HG03139 (cell line): ENCODE measurements around the gene HTD2.

Experiments used
- ATAC-seq: cut with Tn5 transposase; IDR thresholded peaks from one replicate; pipeline ENCODE4 v1.9.1; 2021; ENCODE audit not compliant: unreplicated experiment

Gene HTD2

GRCh38 chr3:58291671-58292338, 14.5 kb upstream of the HTD2 start:
- ATAC-seq, result no peak

- ATAC-seq, result no peak
Measured at GRCh38 chr3:58292866-58293265, 13.5 kb upstream of the HTD2 start.

GRCh38 chr3:58293516-58293915, 12.8 kb upstream of the HTD2 start:
- no peak for ATAC-seq

- ATAC-seq, result no peak
Measured at GRCh38 chr3:58296269-58296668, 10.1 kb upstream of the HTD2 start.

- ATAC-seq, result no peak
Measured at GRCh38 chr3:58296843-58297242, 9.5 kb upstream of the HTD2 start.

- no peak for ATAC-seq
Measured at GRCh38 chr3:58298190-58298589, 8.1 kb upstream of the HTD2 start.

- no peak for ATAC-seq
Measured at GRCh38 chr3:58299075-58299474, 7.2 kb upstream of the HTD2 start.

- no peak for ATAC-seq
Measured at GRCh38 chr3:58299839-58300516, 6.3 kb upstream of the HTD2 start.

- ATAC-seq, result no peak
Measured at GRCh38 chr3:58307639-58308215, 1.4 kb downstream of the HTD2 start.

- ATAC-seq, result no peak
Measured at GRCh38 chr3:58308728-58309127, 2.4 kb downstream of the HTD2 start.

GRCh38 chr3:58317811-58318210, 11.5 kb downstream of the HTD2 start:
- ATAC-seq, result no peak

GRCh38 chr3:58321791-58322190, 15.5 kb downstream of the HTD2 start:
- ATAC-seq, result no peak

- ATAC-seq, result no peak
Measured at GRCh38 chr3:58322793-58323192, 16.5 kb downstream of the HTD2 start.

- no peak for ATAC-seq
Measured at GRCh38 chr3:58323529-58324390, 17.4 kb downstream of the HTD2 start.

GRCh38 chr3:58324391-58325390, 18.4 kb downstream of the HTD2 start:
- ATAC-seq, result no peak

GRCh38 chr3:58325525-58325992, 19.2 kb downstream of the HTD2 start:
- no peak for ATAC-seq

GRCh38 chr3:58326267-58326900, 20.1 kb downstream of the HTD2 start:
- ATAC-seq, result no peak

GRCh38 chr3:58329150-58329921, 23.0 kb downstream of the HTD2 start:
- no peak for ATAC-seq

- ATAC-seq, result no peak
Measured at GRCh38 chr3:58329922-58330413, 23.6 kb downstream of the HTD2 start.
